ENCODE data around the gene TMEM200B.

The TMEM200B gene

DNA sequence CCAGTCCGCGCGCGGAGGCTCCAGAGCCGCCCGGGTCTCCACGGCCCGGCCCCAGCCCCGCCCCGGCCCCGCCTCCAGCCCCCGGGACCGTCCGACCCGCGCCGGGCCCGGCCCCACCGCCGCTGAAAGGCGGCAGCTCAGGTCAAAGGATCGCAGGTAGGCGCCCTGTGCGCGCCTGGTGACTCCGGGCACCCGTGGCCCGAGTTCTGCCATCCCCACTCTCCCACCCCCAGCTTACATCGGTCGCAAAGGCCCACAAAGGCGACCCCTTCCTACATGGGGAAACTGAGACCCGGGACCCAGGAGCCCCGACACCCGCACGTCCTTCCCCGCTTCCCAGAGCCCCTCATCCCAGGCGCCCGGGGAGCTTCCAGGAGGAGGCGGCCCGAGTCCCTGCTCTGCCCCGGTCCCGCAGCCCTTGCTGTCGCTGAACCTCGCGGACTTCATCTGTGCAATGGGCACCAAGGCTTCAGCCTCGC, at the start of gene TMEM200B:
TMEM200B (minus strand) TSS at position 17 of the 479 bp plus-strand sequence. CDS start 2,075 bp downstream, outside the sequence.
- H3K9me3 ChIP-seq = no peaks in the 10 kb centered on the region
- DNase-seq (ENCODE audit: low spot score in 2 of 2) = peak; percentile 23 to 64
- no peaks in the 10 kb centered on the region for H3K27me3 ChIP-seq (ENCODE audit: low read depth)
- no peaks in the 10 kb centered on the region for H3K36me3 ChIP-seq (replicated peaks)
- in situ Hi-C loops (cut with MboI; ENCODE audit: low sequenced_read_pairs) = no loop called here
- H3K4me1 ChIP-seq = peaks cover 2% of the 10 kb centered on the region; the same call in 1 of the 2 replicates
- H3K4me3 ChIP-seq = peak within 1 kb of the TSS; percentile 52

- Histone ChIP-seq H3K4me3 (no peak overlapping the region), H3K36me3 (replicated peaks) (peaks cover 15% of the 10 kb centered on the region), H3K4me1 (peaks cover 19% of the 10 kb centered on the region), H3K27me3 (ENCODE audit: low read depth) (no peaks in the 10 kb centered on the region), H3K9me3 (no peaks in the 10 kb centered on the region)
- in situ Hi-C loops (cut with MboI; ENCODE audit: low sequenced_read_pairs) = no loop called here
- DNase-seq (ENCODE audit: low spot score in 2 of 2) = no peak
Observed at GRCh38 chr1:29172415-29172939, 48.8 kb upstream of the TMEM200B start.

GRCh38 chr1:29171521-29171920, 47.8 kb upstream of the TMEM200B start:
- no peaks in the 10 kb centered on the region for H3K27me3 ChIP-seq (ENCODE audit: low read depth)
- DNase-seq (ENCODE audit: low spot score in 2 of 2) = no peak
- peaks cover 22% of the 10 kb centered on the region for H3K36me3 ChIP-seq (replicated peaks)
- in situ Hi-C loops (cut with MboI; ENCODE audit: low sequenced_read_pairs) = no loop called here
- peaks cover 13% of the 10 kb centered on the region for H3K4me1 ChIP-seq
- H3K4me3 ChIP-seq = no peak overlapping the region
- H3K9me3 ChIP-seq = no peaks in the 10 kb centered on the region

DNA sequence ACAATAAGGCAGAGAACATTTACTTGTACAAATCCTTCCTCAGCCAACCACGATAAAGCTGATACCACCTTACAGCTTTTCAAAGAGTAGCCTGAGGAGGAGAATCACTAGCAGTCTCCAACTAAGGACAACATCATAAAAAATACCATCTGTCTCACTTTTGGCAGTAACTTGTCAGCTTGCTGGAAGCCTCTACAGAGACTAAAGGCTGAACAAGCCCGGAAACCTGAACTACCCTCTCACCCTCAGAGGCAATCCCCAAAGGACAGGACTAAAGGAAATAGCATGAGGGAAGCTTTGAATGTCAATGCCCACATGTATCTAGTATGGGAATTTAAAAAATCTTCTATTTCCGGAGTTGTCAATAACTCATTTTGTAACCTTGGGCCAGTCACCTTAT, 47.4 kb upstream of the TMEM200B start:
- DNase-seq (ENCODE audit: low spot score in 2 of 2) = no peak
- peaks cover 26% of the 10 kb centered on the region for H3K36me3 ChIP-seq (replicated peaks)
- H3K9me3 ChIP-seq = no peaks in the 10 kb centered on the region
- H3K27me3 ChIP-seq (ENCODE audit: low read depth) = no peaks in the 10 kb centered on the region
- no peak overlapping the region for H3K4me3 ChIP-seq
- in situ Hi-C loops (cut with MboI; ENCODE audit: low sequenced_read_pairs) = no loop called here
- peaks cover 8% of the 10 kb centered on the region for H3K4me1 ChIP-seq

- H3K4me1 ChIP-seq = peaks cover 16% of the 10 kb centered on the region
- DNase-seq (ENCODE audit: low spot score in 2 of 2) = no peak
- in situ Hi-C loops (cut with MboI; ENCODE audit: low sequenced_read_pairs) = no loop called here
- H3K27me3 ChIP-seq (ENCODE audit: low read depth) = no peaks in the 10 kb centered on the region
- no peak overlapping the region for H3K4me3 ChIP-seq
- H3K9me3 ChIP-seq = no peaks in the 10 kb centered on the region
- peaks cover 30% of the 10 kb centered on the region for H3K36me3 ChIP-seq (replicated peaks)
Observed at GRCh38 chr1:29169976-29170375, 46.3 kb upstream of the TMEM200B start.

- Histone ChIP-seq H3K4me3 (no peak overlapping the region), H3K9me3 (no peaks in the 10 kb centered on the region), H3K27me3 (ENCODE audit: low read depth) (no peaks in the 10 kb centered on the region), H3K4me1 (peaks cover 32% of the 10 kb centered on the region), H3K36me3 (replicated peaks) (peaks cover 39% of the 10 kb centered on the region)
- no peak for DNase-seq (ENCODE audit: low spot score in 2 of 2)
- in situ Hi-C loops (cut with MboI; ENCODE audit: low sequenced_read_pairs) = no loop called here
Observed at GRCh38 chr1:29167904-29168303, 44.2 kb upstream of the TMEM200B start.

GRCh38 chr1:29166291-29166878, 42.7 kb upstream of the TMEM200B start:
- DNase-seq (ENCODE audit: low spot score in 2 of 2) = no peak
- Histone ChIP-seq H3K27me3 (ENCODE audit: low read depth) (no peaks in the 10 kb centered on the region), H3K9me3 (no peaks in the 10 kb centered on the region), H3K36me3 (replicated peaks) (peaks cover 45% of the 10 kb centered on the region), H3K4me1 (peaks cover 28% of the 10 kb centered on the region), H3K4me3 (no peak overlapping the region)
- in situ Hi-C loops (cut with MboI; ENCODE audit: low sequenced_read_pairs) = no loop called here

- Histone ChIP-seq H3K4me3 (no peak overlapping the region), H3K9me3 (no peaks in the 10 kb centered on the region), H3K27me3 (ENCODE audit: low read depth) (no peaks in the 10 kb centered on the region), H3K36me3 (replicated peaks) (peaks cover 54% of the 10 kb centered on the region), H3K4me1 (peaks cover 24% of the 10 kb centered on the region)
- in situ Hi-C loops (cut with MboI; ENCODE audit: low sequenced_read_pairs) = no loop called here
- DNase-seq (ENCODE audit: low spot score in 2 of 2) = peak; percentile 33 to 92
Observed at GRCh38 chr1:29164588-29164987, 40.9 kb upstream of the TMEM200B start.

DNA sequence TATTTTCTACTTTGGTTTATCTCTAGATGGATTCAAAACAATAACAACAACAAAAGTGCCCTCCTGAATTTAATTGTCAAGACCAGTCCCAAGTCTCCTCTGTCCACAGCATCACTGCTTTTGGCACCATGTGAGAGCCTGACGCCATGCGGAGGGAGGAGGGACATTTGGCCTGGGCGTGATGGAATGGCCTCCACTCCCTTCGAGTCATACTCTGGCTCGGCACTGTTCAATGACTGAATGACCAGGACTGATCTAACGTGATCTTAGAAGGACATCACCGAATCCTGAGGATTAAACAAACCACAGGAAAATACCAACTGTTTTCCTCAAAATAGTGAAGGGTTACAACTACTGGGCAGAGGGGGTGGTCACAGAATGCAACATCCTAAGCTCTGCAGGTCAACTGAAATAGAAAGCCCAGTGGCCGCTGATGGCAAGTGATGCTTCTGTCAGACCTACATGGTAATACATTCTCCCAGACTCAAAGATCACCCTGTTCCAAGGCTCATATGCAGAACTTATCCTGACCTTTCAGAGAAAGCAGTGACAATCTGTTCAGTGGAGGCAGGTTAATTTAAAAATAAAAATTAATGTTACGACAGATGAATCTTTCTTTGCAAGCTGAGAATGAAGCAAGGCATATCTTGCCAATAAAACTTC, 38.9 kb upstream of the TMEM200B start:
- in situ Hi-C loops (cut with MboI; ENCODE audit: low sequenced_read_pairs) = no loop called here
- no peaks in the 10 kb centered on the region for H3K27me3 ChIP-seq (ENCODE audit: low read depth)
- peaks cover 65% of the 10 kb centered on the region for H3K36me3 ChIP-seq (replicated peaks)
- no peak overlapping the region for H3K4me3 ChIP-seq
- peaks cover 32% of the 10 kb centered on the region for H3K4me1 ChIP-seq
- H3K9me3 ChIP-seq = no peaks in the 10 kb centered on the region
- DNase-seq (ENCODE audit: low spot score in 2 of 2) = no peak

DNA sequence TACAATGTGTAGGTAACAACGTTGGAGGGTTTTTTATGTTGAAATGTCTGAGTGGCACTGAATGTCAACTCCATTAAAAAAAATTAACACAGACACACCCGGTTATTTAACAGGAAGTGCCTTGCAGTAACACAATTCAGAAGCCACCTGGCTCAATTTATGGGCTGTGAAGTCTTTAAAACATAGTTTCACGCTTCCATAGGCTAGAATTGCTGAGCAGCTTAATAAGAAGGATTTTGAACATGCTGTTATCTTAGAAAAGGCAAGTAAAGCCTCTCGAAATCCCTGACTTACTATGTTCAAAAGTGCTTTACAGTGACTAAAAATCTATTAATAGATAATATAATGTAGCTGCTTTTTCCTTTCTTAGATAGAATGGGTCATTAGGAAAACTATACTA, 38.3 kb upstream of the TMEM200B start:
- in situ Hi-C loops (cut with MboI; ENCODE audit: low sequenced_read_pairs) = no loop called here
- no peaks in the 10 kb centered on the region for H3K9me3 ChIP-seq
- no peak for DNase-seq (ENCODE audit: low spot score in 2 of 2)
- no peak overlapping the region for H3K4me3 ChIP-seq
- peaks cover 59% of the 10 kb centered on the region for H3K36me3 ChIP-seq (replicated peaks)
- no peaks in the 10 kb centered on the region for H3K27me3 ChIP-seq (ENCODE audit: low read depth)
- peaks cover 38% of the 10 kb centered on the region for H3K4me1 ChIP-seq

- H3K27me3 ChIP-seq (ENCODE audit: low read depth) = no peaks in the 10 kb centered on the region
- in situ Hi-C loops (cut with MboI; ENCODE audit: low sequenced_read_pairs) = no loop called here
- H3K36me3 ChIP-seq (replicated peaks) = peaks cover 68% of the 10 kb centered on the region
- no peaks in the 10 kb centered on the region for H3K9me3 ChIP-seq
- peaks cover 35% of the 10 kb centered on the region for H3K4me1 ChIP-seq
- no peak overlapping the region for H3K4me3 ChIP-seq
- no peak for DNase-seq (ENCODE audit: low spot score in 2 of 2)
Observed at GRCh38 chr1:29159773-29160172, 36.1 kb upstream of the TMEM200B start.

- in situ Hi-C loops (cut with MboI; ENCODE audit: low sequenced_read_pairs) = no loop called here
- Histone ChIP-seq H3K36me3 (replicated peaks) (peaks cover 78% of the 10 kb centered on the region), H3K9me3 (no peaks in the 10 kb centered on the region)
Observed at GRCh38 chr1:29157269-29157601, 33.5 kb upstream of the TMEM200B start.

DNA sequence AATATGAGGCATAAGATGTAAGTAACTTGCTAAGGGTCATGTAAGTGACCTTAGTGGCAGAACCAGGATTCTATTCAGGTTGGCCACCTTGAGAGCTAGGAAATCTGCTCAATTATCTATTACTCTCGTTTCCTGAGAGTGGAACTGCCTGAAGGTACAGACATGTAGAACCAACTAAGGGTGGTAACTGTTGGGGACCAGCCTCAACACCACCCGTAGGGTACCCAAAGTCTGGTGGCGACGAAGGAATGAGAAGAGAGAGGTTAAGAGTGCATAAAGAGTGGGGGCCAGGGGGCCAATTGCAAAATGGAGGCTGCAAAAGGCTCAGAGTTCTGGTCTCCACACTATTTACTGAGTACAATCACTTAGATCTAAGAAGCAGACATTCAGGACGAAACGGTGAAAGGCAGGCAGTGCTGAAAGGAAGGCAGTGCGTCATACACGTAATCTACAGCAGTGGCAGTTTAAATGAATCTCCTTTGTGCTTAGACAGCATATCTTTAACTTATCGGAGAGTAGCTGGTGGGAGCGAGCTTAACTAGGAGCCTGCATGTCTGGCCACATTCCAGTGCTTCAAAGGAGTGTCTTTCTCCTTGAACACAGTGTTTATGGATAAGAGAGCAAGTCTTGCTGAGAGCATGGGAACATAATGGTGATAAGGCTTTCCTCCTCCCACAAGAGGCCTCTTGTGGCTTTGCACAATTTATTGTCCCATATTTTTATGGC, 33.0 kb upstream of the TMEM200B start:
- Histone ChIP-seq H3K4me1 (peaks cover 21% of the 10 kb centered on the region), H3K9me3 (no peaks in the 10 kb centered on the region), H3K4me3 (no peak overlapping the region), H3K36me3 (replicated peaks) (peaks cover 83% of the 10 kb centered on the region), H3K27me3 (ENCODE audit: low read depth) (no peaks in the 10 kb centered on the region)
- in situ Hi-C loops (cut with MboI; ENCODE audit: low sequenced_read_pairs) = no loop called here
- DNase-seq (ENCODE audit: low spot score in 2 of 2) = peak; percentile 59 to 66

More at GRCh38 chr1:29157269-29157601, 33.5 kb upstream of the TMEM200B start:
- Histone ChIP-seq H3K4me1 (peaks cover 21% of the 10 kb centered on the region), H3K4me3 (no peak overlapping the region), H3K27me3 (ENCODE audit: low read depth) (no peaks in the 10 kb centered on the region)
- no peak for DNase-seq (ENCODE audit: low spot score in 2 of 2)
